HG03342 (cell line): ENCODE data around the gene MSL2.
"Not testable (repeated sequence)": the region's sequence is repeated elsewhere in the genome, so short reads cannot be mapped to it uniquely, and the experiment has no call there.

Source experiments
- ATAC-seq: cut with Tn5 transposase; IDR thresholded peaks from one replicate; pipeline ENCODE4 v1.9.1; 2021; ENCODE audit warnings: mild to moderate bottlenecking, moderate library complexity; ENCODE audit not compliant: unreplicated experiment

Gene MSL2

DNA sequence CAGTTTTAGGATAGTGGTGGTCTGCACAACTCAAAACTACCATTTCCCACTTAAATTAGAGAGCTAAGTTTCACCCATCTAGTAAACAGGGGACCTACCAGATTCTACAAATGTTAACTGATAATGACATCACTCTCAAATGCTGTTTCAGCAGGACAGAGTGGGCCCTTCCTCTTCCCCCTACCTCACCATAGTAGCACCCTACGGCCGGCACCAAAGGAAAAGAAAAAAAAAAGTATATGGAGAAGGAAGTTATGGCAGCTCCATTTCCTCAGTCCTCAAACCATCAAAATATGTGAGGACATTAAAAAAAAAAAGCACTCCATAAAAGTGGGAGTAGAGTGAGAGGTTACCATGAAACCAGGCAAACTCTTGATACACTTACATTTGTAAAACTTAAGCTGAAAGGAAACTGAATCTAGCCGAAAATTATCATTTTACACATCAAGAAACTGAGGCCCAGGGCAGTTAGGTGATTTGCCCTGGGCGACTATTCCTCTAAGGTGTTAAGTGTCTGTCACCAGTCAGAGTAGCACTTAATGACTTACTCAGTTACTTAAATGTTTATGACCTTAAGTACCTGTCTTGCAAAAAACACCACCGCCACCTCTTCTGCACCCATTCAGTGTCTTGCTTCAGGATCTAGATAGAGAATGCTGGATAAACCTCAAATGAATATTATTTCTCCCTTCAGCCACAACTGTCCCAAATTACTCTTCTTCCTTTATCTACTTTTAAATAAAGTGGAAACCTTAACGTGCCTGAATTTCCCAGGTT, 2.7 kb downstream of the MSL2 start:
- no peak for ATAC-seq

GRCh38 chr3:136192831-136193230, 3.3 kb downstream of the MSL2 start:
- ATAC-seq: no peak

DNA sequence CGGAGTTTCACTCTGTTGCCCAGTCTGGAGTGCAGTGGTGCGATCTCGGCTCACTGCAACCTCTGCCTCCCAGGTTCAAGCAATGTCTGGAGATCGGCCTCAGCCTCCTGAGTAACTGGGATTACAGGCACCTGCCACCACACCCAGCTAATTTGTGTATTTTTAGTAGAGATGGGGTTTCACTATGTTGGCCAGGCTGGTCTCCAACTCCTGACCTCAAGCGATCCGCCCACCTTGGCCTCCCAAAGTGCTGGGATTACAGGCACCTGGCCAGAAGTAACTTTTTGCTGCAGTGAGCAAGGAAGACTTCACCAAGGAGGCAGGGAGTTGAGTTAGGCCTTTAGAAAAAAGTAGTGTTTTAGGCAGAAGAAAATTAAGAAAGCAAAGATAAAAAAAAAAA, 3.9 kb downstream of the MSL2 start:
- ATAC-seq: not testable (repeated sequence)

GRCh38 chr3:136189859-136190617, 6.1 kb downstream of the MSL2 start:
- no peak for ATAC-seq

GRCh38 chr3:136189043-136189442, 7.1 kb downstream of the MSL2 start:
- no peak for ATAC-seq

GRCh38 chr3:136187868-136188267, 8.3 kb downstream of the MSL2 start:
- ATAC-seq: no peak

GRCh38 chr3:136186846-136187245, 9.3 kb downstream of the MSL2 start:
- no peak for ATAC-seq

DNA sequence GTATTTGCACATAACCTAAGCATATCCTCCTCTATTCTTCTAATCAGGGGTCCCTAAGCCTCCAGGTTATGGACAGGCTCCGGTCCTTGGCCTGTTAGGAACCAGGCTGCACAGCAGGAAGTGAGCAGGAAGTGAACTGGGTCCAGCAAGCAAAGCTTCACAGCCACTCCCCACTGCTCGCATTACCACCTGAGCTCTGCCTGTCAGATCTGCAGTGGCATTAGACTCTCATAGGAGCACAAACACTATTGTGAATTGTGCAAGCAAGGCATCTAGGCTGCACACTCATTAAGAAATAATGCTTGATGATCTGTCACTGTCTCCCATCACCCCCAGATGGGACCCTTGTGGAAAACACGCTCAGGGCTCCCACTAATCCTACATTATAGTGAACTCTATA, 9.8 kb downstream of the MSL2 start:
- ATAC-seq: no peak

- no peak for ATAC-seq
Measured at GRCh38 chr3:136184703-136185102, 11.4 kb downstream of the MSL2 start.

DNA sequence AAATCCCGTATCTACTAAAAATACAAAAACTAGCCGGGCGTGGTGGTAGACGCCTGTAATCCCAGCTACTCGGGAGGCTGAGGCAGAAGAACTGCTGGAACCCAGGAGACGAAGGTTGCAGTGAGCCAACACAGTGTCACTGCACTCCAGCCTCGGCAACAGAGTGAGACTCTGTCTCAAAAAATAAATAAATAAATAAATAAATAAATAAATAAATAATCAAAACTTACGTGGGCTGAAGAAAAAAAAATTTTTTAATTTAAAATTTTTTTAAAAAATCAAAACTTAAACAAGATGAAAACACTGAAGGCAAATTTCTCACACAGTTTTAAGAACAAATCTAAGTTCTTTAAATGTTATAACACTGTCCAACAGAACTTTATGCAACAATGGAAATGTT, 14.4 kb downstream of the MSL2 start:
- no peak for ATAC-seq

- ATAC-seq: no peak
Measured at GRCh38 chr3:136177876-136178275, 18.3 kb downstream of the MSL2 start.

DNA sequence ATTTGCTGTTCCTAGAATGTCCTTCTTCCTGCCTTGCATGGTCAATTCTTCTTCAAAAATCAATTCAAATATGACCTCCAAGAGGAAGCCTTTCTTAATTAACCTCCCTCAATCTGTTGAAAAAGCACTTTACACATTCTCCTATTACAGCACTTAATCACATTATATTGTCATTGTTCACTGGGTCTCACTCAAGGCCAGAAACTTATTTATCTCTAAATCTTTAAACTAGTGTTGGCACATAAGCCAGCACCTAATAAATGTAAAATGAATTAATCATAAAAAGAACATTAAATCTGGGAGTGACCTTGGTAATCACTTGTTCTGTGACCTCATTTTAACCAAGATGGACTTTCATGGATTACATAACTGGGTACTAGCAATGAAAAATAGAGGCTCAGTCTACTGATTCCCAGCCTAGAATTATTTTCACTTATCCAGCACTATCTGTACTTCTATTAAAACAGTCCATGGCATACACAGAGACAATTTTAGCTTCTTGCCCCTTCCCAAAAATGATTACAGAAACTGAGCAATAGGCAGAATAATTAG, 22.1 kb downstream of the MSL2 start:
- no peak for ATAC-seq

- ATAC-seq: no peak
Measured at GRCh38 chr3:136171097-136171542, 25.0 kb downstream of the MSL2 start.

GRCh38 chr3:136168236-136168635, 27.9 kb downstream of the MSL2 start:
- ATAC-seq: not testable (repeated sequence)

DNA sequence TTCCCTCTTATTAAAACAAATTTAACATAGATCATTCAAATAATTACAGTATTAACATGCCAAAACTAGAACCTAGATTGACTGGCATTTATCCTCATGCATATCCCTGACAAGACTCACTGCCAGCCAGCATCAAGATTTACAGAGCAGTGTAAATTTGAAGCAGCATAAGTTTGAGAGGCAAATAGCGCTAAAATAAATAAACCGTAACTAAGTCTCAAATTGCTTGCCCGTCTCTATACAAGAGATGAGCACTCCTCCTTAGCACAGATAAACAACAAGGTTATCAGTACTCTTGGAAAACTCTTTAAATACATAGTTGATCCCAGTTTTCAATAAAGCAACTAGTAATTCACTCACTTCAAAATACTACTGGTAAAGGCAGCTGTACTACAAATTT, 29.6 kb downstream of the MSL2 start:
- ATAC-seq: no peak

DNA sequence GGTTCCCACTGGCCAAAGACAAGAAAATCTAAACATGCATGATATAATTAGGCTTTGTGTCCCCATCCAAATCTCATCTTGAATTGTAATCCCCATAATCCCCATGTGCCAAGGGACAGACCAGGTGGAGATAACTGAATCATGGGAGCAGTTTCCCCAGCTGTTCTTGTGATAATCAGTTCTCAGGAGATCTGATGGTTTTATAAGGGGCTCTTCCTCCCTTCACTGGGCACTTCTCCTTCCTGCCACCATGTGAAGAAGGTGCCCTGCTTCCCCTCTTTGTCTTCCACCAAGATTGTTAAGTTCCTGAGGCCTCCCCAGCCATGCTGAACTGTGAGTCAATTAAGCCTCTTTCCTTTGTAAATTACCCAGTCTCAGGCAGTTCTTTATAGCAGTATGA, 32.5 kb downstream of the MSL2 start:
- ATAC-seq: not testable (repeated sequence)

- no peak for ATAC-seq
Measured at GRCh38 chr3:136162322-136162721, 33.8 kb downstream of the MSL2 start.

DNA sequence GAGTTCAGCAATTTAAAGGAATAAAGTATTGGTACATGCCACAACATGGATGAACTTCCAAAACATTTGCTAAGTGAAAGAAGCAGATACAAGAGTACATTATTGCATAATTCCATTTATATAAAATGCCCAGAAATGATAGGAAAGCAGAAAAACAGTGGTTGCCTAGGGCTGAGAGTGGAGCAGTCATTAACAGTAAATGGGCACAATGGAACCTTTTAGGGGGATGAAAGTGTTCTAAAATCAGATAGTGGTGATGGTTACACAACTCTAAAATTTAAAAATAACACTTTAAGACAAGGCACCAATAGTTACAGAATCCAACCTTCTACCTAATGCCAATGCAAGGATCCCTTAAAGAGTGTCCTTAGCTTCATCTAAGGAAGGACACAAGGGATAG, 34.6 kb downstream of the MSL2 start:
- no peak for ATAC-seq

DNA sequence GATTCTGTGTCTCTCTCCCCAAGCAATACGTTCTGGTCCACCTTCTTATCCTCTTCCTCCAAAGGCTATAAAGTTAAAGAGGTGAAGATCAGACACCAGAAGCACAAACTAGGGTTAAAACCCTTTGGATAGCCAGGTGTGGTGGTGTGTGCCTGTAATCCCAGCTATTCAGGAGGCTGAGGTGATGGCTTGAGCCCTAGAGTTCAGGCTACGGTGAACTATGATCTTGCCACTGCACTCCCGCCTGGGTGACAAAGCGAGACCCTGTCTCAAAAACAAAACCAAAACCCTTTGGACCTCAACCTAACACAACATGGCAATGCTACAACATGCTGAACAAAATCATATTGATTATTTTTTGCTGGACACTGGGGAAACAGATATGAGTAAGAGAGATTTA, 43.2 kb downstream of the MSL2 start:
- ATAC-seq: no peak

- no peak for ATAC-seq
Measured at GRCh38 chr3:136152176-136152843, 43.8 kb downstream of the MSL2 start.

DNA sequence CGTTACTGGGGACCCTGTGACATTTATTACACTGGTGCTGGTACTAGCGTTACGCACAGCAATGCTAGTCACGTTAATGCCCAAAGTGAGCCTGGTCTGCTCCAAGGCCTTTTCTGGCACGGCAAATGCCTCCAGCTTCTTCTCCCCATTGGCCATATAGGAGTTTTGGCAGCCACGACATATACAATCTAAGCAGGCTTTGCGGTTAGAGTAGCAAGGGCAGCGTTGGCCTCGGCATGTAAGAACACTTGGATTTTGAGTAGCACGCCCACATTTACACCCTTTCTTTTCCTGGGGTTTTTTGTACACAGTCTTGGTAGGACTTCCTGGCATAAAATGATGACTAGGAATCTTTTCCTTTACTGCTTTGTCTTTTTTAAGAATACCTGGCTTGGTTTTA, 44.9 kb downstream of the MSL2 start:
- ATAC-seq: no peak
